BLaER1 (cell line): ENCODE measurements around the gene NR1H3.

ENCODE experiments used
- H3K27ac ChIP-seq: shearing (Covaris generic); formaldehyde crosslinking; 2 replicates; pipeline ENCODE4 v1.8.1; 2022
- H3K27me3 ChIP-seq: shearing (Covaris generic); formaldehyde crosslinking; 2 replicates; pipeline ENCODE4 v1.8.1; 2022
- H3K36me3 ChIP-seq: shearing (Covaris generic); formaldehyde crosslinking; 2 replicates; pipeline ENCODE4 v1.8.1; 2022
- H3K4me1 ChIP-seq: shearing (Covaris generic); formaldehyde crosslinking; 2 replicates; pipeline ENCODE4 v1.8.1; 2022
- H3K4me2 ChIP-seq: shearing (Covaris generic); formaldehyde crosslinking; 2 replicates; pipeline ENCODE4 v1.8.1; 2022
- H3K4me3 ChIP-seq: shearing (Covaris generic); formaldehyde crosslinking; 2 replicates; pipeline ENCODE4 v1.8.1; 2022
- H3K9ac ChIP-seq: shearing (Covaris generic); formaldehyde crosslinking; 2 replicates; pipeline ENCODE4 v1.8.1; 2022
- H3K9me3 ChIP-seq: shearing (Covaris generic); formaldehyde crosslinking; 2 replicates; pipeline ENCODE4 v1.8.1; 2022
- H4K20me1 ChIP-seq: shearing (Covaris generic); formaldehyde crosslinking; 2 replicates; pipeline ENCODE4 v1.8.1; 2022
- Cebpa-rat ChIP-seq: shearing (Covaris generic); IDR thresholded peaks from 2 replicates; pipeline ENCODE4 v1.8.1; 2022

The NR1H3 gene

GRCh38 chr11:47317064-47317828, 59.5 kb downstream of the NR1H3 start:
- no peak overlapping the region for H3K4me3 ChIP-seq
- H3K27ac ChIP-seq: no peak overlapping the region
- H3K4me1 ChIP-seq: no peaks in the 10 kb centered on the region
- peaks cover 64% of the 10 kb centered on the region for H3K36me3 ChIP-seq
- H3K9me3 ChIP-seq: no peaks in the 10 kb centered on the region
- H3K4me2 ChIP-seq: no peak overlapping the region
- no peak for TF ChIP-seq Cebpa-rat
- H3K27me3 ChIP-seq: no peaks in the 10 kb centered on the region
- no peak overlapping the region for H3K9ac ChIP-seq
- no peaks in the 10 kb centered on the region for H4K20me1 ChIP-seq

- H4K20me1 ChIP-seq: no peaks in the 10 kb centered on the region
- no peak for TF ChIP-seq Cebpa-rat
- no peak overlapping the region for H3K4me2 ChIP-seq
- no peak overlapping the region for H3K27ac ChIP-seq
- H3K9me3 ChIP-seq: no peaks in the 10 kb centered on the region
- peaks cover 55% of the 10 kb centered on the region for H3K36me3 ChIP-seq
- no peaks in the 10 kb centered on the region for H3K4me1 ChIP-seq
- H3K27me3 ChIP-seq: no peaks in the 10 kb centered on the region
- no peak overlapping the region for H3K4me3 ChIP-seq
- no peak overlapping the region for H3K9ac ChIP-seq
Measured at GRCh38 chr11:47318166-47318565, 60.4 kb downstream of the NR1H3 start.
